ENCODE measurements around the gene CDH13. TPM values are rescaled to one million over a fixed set of nuclear protein-coding genes. Genes with fewer than 3 reads are reported as not detected.

CDH13 gene
- total and polyA plus RNA-seq, 10 of the 15 experiments (the other 5 are each of a cell fraction or from before 2014, with no cell fraction given) = under 0.01 to 0.05 TPM; not detected in 8

DNA sequence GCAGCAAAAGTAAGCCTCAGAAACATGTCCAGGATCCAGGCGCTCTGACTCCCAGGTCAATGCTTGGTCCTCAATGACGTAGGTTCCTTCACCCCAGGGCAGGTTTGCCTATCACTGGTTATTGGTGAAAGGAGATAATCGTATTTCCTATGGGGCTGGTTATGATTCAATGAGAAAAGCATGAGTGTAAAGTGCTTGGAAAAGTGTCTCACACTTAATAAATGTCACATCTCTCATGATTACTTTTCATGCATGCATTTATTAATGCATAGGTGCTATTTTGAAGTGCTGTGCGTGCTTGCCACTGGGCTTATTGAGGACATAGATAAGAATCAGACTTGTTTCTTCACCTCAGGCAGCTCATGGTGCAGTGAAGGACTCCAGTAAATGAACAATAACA lies 10.4 kb upstream of the CDH13 start:
- H3K9ac ChIP-seq (ENCODE audit: control insufficient read depth, insufficient read depth, low read length) = no peak overlapping the region
- in situ Hi-C loops (cut with MboI) (no loop called here), intact Hi-C loops (cut with micrococcal nuclease; ENCODE audit: unreplicated experiment) (no loop called here)
- BruUV-seq (replicated peaks) = no TSS peak
- no peaks in the 10 kb centered on the region for H3K79me2 ChIP-seq (ENCODE audit: control insufficient read depth, insufficient read depth, low read length)
- H4K20me1 ChIP-seq (ENCODE audit: control insufficient read depth, insufficient read depth) = no peaks in the 10 kb centered on the region
- H3K4me3 ChIP-seq = no peak overlapping the region
- H2AFZ ChIP-seq (ENCODE audit: control insufficient read depth, low read depth, low read length) = no peak overlapping the region
- ChIA-PET POLR2A (no interaction called here), CTCF (no interaction called here), SMC1A (ENCODE audit: uncharacterized antibody, unreplicated experiment) (no interaction called here), RAD21 (ENCODE audit: unreplicated experiment) (no interaction called here)
- no peaks in the 10 kb centered on the region; a peak in 2 of 4 replicates for H3K27me3 ChIP-seq (replicated peaks in 1 of 2; ENCODE audit: control insufficient read depth in 2 of 2, insufficient read depth in 2 of 2, low read length in 1 of 2)
- H3K27ac ChIP-seq (ENCODE audit: control insufficient read depth, insufficient read depth) = no peak overlapping the region
- 6% methylated on average over 4 of the region's 4 CpGs for WGBS (ENCODE audit: insufficient coverage, insufficient replicate concordance, low lambda C conversion rate, missing lambda C conversion rate)
- TF ChIP-seq SIX5 (IDR thresholded peaks at IDR 0.05; ENCODE audit: low read depth, low read length, severe bottlenecking) = no peak
- TF ChIP-seq FOS (IDR thresholded peaks at IDR 0.05; ENCODE audit: borderline replicate concordance, extremely low read depth, insufficient read length) = no peak
- no peak for TF ChIP-seq NR2F1 (conservative IDR thresholded peaks at IDR 0.05)
- FAIRE-seq (no peak), DNase-seq (ENCODE audit: low read depth, low spot score) (no peak), ATAC-seq (no peak)
- H3K36me3 ChIP-seq (ENCODE audit: control insufficient read depth in 2 of 2, insufficient read depth in 2 of 2, low read length in 1 of 2) = no peaks in the 10 kb centered on the region
- H3K4me1 ChIP-seq (ENCODE audit: control insufficient read depth, insufficient read depth, low read length) = no peaks in the 10 kb centered on the region
- H3K9me3 ChIP-seq (replicated peaks; ENCODE audit: control insufficient read depth, insufficient read depth, low read length) = no peaks in the 10 kb centered on the region
- H3K4me2 ChIP-seq (ENCODE audit: control insufficient read depth, insufficient read depth) = no peak overlapping the region

DNA sequence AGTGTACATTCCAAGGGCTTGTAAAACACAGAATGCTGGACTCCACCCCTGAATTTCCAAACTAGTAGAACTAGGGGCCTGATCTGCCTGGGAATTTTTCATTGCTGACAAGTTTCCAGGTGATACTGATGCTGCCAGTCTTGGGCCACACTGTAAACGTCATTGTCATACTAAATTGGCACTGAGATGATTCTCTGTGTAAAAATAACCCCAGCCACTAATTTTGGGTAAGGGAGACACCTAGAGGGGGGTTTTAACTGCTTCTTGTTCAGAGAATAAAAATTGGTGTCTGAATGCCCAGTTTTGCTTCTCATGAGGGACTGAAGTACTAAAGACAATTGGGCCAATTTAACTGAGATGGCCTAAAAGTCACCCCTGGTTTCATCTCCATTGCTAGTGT lies 5.0 kb upstream of the CDH13 start:
- Histone ChIP-seq H3K9me3 (replicated peaks; ENCODE audit: control insufficient read depth, insufficient read depth, low read length) (no peaks in the 10 kb centered on the region), H3K4me3 (no peak overlapping the region), H3K79me2 (ENCODE audit: control insufficient read depth, insufficient read depth, low read length) (no peaks in the 10 kb centered on the region), H4K20me1 (ENCODE audit: control insufficient read depth, insufficient read depth) (no peaks in the 10 kb centered on the region), H3K27ac (ENCODE audit: control insufficient read depth, insufficient read depth) (no peak overlapping the region), H2AFZ (ENCODE audit: control insufficient read depth, low read depth, low read length) (no peak overlapping the region), H3K36me3 (ENCODE audit: control insufficient read depth in 2 of 2, insufficient read depth in 2 of 2, low read length in 1 of 2) (no peaks in the 10 kb centered on the region), H3K4me1 (ENCODE audit: control insufficient read depth, insufficient read depth, low read length) (no peaks in the 10 kb centered on the region), H3K4me2 (ENCODE audit: control insufficient read depth, insufficient read depth) (no peak overlapping the region), H3K9ac (ENCODE audit: control insufficient read depth, insufficient read depth, low read length) (no peak overlapping the region), H3K27me3 (replicated peaks in 1 of 2; ENCODE audit: control insufficient read depth in 2 of 2, insufficient read depth in 2 of 2, low read length in 1 of 2) (peaks cover 2 to 6% of the 10 kb centered on the region in 2 experiments)
- no TSS peak for BruUV-seq (replicated peaks)
- ATAC-seq (no peak), FAIRE-seq (no peak), DNase-seq (ENCODE audit: low read depth, low spot score) (no peak)
- RAD21 ChIA-PET (ENCODE audit: unreplicated experiment) = no interaction called here
- in situ Hi-C loops (cut with MboI) = loop anchor here (10.0 kb wide), 1 partner anchor 357 kb away; no protein-coding TSS in a partner anchor
- WGBS (ENCODE audit: insufficient coverage, insufficient replicate concordance, low lambda C conversion rate, missing lambda C conversion rate) = 0% methylated on average over 1 of the region's 1 CpG
- POLR2A ChIA-PET = no interaction called here
- SMC1A ChIA-PET (ENCODE audit: uncharacterized antibody, unreplicated experiment) = no interaction called here
- CTCF ChIA-PET = interaction anchor here (1.2 kb wide), 1 partner anchor 9 kb away, joined by 3 read pairs; no protein-coding TSS in a partner anchor
- intact Hi-C loops (cut with micrococcal nuclease; ENCODE audit: unreplicated experiment) = no loop called here
- TF ChIP-seq, protein P1, sequence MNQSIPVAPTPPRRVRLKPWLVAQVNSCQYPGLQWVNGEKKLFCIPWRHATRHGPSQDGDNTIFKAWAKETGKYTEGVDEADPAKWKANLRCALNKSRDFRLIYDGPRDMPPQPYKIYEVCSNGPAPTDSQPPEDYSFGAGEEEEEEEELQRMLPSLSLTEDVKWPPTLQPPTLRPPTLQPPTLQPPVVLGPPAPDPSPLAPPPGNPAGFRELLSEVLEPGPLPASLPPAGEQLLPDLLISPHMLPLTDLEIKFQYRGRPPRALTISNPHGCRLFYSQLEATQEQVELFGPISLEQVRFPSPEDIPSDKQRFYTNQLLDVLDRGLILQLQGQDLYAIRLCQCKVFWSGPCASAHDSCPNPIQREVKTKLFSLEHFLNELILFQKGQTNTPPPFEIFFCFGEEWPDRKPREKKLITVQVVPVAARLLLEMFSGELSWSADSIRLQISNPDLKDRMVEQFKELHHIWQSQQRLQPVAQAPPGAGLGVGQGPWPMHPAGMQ (IDR thresholded peaks at IDR 0.05; ENCODE audit: borderline replicate concordance) = no peak
- TF ChIP-seq NR2C1 (IDR thresholded peaks at IDR 0.05) (no peak), RELA (IDR thresholded peaks at IDR 0.05; ENCODE audit: borderline replicate concordance, partially characterized antibody) (no peak), SRF (IDR thresholded peaks at IDR 0.05; ENCODE audit: low read depth in 2 of 2, low read length in 2 of 2) (no peak), HDAC6 (IDR thresholded peaks at IDR 0.05; ENCODE audit: unreplicated experiment) (no peak), DPF2 (IDR thresholded peaks at IDR 0.05) (no peak), FOS (IDR thresholded peaks at IDR 0.05; ENCODE audit: borderline replicate concordance, extremely low read depth, insufficient read length) (no peak), SUPT20H (IDR thresholded peaks at IDR 0.05; ENCODE audit: borderline replicate concordance, control insufficient read depth, low read depth, low read length) (no peak), CBX3 (IDR thresholded peaks at IDR 0.05; ENCODE audit: borderline replicate concordance, low read depth) (no peak)
- TF ChIP-seq, protein P2, sequence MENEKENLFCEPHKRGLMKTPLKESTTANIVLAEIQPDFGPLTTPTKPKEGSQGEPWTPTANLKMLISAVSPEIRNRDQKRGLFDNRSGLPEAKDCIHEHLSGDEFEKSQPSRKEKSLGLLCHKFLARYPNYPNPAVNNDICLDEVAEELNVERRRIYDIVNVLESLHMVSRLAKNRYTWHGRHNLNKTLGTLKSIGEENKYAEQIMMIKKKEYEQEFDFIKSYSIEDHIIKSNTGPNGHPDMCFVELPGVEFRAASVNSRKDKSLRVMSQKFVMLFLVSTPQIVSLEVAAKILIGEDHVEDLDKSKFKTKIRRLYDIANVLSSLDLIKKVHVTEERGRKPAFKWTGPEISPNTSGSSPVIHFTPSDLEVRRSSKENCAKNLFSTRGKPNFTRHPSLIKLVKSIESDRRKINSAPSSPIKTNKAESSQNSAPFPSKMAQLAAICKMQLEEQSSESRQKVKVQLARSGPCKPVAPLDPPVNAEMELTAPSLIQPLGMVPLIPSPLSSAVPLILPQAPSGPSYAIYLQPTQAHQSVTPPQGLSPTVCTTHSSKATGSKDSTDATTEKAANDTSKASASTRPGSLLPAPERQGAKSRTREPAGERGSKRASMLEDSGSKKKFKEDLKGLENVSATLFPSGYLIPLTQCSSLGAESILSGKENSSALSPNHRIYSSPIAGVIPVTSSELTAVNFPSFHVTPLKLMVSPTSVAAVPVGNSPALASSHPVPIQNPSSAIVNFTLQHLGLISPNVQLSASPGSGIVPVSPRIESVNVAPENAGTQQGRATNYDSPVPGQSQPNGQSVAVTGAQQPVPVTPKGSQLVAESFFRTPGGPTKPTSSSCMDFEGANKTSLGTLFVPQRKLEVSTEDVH (IDR thresholded peaks at IDR 0.05; ENCODE audit: low read depth, partially characterized antibody) = no peak
